HG03469 (cell line): ENCODE measurements around the gene BIVM.

ENCODE experiments used
- ATAC-seq: cut with Tn5 transposase; IDR thresholded peaks from one replicate; pipeline ENCODE4 v1.9.1; 2021; ENCODE audit warnings: mild to moderate bottlenecking, moderate library complexity, moderate number of reproducible peaks; ENCODE audit not compliant: unreplicated experiment

BIVM gene

GRCh38 chr13:102781591-102781990, 17.3 kb upstream of the BIVM start:
- ATAC-seq: no peak

GRCh38 chr13:102784483-102784882, 14.4 kb upstream of the BIVM start:
- no peak for ATAC-seq

DNA sequence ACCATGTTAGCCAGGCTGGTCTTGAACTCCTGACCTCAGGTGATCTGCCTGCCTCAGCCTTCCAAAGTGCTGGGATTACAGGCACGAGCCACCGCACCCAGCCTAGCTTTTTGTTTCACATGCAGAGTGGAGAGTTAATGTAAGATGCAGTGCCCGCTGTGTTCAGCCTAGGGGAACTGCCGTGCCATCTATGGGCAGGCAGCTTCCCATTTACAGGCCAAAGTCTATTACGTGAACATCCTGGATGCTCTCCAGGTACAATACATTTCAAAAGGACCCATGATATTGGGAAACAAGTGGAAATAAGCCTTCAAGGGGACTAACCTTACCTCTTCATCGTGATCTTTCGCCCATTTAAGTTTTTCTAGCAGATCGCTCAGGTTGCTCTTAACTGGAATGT, 10.2 kb upstream of the BIVM start:
- no peak for ATAC-seq

- ATAC-seq: no peak
Observed at GRCh38 chr13:102792396-102792795, 6.5 kb upstream of the BIVM start.

DNA sequence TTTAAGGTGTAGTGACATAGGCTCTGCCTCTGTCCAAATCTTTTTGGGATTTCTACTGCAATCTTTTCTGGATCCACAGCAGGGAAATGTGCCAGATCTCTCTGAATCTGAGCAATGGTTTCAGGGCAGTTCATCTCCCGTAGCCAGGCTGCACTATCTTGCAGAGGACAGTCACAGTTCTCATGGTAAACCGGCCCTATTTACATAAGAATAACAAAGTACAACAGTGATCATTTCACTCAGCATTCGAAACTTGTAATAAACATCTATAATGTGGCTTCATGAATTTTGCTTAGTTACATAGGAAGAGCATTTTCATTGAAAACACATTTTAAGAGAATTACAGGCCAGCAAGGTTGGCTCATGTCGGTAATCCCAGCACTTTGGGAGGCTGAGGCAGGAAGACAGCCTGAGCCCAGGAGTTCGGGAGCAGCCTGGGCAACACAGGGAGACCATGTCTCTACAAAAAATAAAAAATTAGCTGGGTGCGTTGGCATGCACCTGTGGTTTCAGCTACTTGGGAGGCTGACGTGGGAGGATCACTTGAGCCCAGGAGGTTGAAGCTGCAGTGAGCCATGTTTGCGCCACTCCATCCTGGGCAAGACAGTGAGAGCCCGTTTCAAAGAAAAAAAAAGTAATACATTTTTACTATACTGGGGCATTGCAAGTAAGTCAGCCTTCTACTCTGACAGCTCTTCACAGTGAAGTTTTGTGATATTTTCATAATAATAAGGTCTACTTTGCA, 5.1 kb upstream of the BIVM start:
- ATAC-seq: no peak

DNA sequence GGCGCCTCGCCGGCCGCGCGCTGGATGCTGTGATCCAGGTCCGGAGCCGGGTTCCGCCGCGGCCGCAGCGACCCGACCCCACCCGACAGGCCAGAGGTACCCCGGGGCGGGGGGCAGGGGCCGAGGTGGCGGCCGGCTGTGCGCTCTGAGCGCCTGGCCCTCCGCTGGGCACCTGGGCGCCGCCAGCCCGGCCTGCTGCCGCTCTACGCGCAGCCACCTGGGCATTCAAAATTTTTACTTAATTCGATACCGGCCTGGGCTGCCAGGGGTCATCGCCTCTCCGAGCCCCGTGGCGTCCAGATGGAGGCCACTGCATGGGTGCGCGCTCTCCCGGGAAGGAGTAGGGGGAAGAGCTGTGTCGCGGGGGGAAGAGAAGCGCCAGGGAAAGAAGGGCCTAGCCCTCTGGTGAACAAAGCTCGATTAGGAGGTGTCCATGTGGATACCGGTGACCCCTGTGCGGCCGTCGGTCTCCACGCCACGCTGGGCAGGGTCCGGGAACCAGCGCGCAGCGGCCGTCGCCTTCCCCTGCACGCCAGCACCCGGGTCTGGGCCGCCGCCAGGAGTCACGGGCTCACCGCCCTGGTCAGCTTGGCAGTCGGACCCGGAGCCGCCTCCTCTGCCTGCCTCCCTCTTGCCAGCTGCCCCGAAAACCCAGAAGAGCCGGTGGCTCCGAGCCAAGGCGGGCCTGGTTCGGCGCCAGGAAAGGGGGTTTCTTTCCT, 666 bp downstream of the BIVM start:
- ATAC-seq: no peak

DNA sequence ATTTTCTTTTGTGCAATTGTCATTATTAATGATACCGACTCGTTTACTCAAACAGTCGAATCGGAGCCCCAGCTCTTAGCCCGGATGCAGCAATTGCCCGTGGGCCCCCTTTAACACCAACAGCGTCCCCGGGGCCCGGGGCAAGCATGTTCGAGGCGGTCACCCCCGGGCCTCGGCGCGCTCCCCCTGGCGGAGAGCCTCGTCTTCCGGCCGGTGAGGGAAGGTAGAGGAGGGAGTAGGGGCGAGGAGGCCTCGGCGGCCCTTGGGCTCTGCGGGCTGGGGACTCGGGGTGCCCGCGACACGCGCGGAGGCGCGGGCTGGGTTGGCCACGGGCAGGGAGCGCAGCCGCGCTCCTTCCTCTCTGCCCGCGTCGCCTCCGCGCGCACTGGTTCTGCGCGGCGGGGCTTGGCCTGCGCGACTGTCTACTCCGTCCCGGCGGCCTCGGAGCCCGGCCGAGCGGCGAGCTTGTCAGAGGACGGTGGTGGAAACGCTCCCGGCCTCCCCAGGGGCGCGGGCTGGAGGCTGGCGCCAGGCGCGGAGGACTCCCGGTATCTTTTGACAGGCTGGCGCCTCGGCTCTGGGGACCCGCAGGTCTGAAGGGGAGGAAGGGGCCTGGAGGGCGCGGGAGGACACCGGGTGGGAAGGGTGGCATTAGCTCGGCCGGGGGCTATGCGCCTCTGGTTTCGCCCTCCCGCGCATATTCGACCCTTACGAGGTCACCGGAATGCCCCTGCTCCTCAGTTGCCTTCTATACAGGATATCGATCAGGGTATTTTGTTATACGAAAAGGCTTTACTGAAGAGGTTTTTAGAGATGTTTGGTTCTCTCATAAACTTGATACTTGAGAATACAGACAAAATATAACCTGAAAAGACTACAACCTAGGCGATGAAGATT, 1.5 kb downstream of the BIVM start:
- ATAC-seq: peak; percentile 64

DNA sequence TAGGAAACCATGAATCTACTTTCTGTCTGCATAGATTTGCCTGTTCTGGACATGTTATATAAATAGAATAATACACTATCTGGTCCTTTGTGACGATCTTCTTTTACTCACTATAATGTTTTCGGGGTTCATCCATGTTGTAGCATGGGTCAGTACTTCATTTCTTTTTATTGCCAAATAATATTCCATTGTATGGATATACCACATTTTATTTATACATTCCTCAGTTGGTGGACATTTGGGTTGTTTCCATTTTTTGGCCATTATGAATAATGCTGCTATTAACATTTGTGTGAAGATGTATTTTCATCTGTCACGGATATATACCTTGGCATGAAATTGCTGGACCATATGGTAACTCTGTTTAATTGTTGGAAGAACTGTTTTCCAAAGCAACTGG, 6.8 kb downstream of the BIVM start:
- no peak for ATAC-seq

DNA sequence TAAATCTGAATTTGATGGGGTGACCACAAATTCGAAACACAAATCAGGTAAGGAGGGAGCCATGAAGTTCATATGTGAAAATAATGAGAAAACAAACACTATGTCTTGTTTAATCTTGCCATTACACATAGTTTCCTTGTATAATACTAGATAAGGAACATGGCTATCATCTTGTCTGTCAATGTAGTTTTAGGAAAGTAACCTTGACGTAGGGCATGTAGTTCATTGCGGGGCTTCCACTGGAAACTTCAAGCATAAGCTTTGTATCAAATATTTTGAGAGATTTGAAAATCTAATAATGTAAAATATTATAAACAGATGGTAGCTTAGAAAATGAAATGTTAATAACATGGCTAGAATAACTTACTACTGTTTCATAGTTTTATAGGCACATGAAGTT, 8.8 kb downstream of the BIVM start:
- no peak for ATAC-seq

GRCh38 chr13:102812611-102813287, 13.8 kb downstream of the BIVM start:
- ATAC-seq: no peak

DNA sequence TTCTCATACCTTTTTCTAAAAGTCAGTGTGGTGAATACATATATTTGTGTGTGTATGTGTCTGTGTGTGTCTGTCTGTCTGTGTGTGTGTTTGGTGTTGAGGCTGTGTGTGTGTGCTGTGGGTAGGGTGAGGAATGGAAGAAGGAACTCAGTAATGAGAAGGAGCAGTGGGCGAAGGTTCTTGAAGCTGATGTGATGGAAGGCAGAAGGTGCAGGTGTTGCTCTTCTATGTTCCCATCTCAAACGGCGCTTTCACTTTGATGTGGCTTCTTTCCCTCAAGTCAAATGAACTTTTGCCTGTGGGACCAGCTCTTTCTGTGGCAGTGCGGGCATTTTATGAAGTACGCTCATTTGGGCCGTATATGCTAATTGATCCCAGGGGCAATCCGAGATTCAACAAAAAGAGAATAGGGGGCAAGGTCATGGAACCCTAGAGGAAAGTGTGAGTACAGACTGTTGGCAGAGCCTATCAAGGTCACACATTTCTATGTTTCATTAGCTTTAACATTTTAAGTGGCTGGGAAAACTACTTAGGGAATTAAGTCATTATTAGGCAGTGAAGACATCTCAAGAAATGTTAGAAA, 15.2 kb downstream of the BIVM start:
- no peak for ATAC-seq

GRCh38 chr13:102814793-102815192, 15.9 kb downstream of the BIVM start:
- ATAC-seq: no peak

DNA sequence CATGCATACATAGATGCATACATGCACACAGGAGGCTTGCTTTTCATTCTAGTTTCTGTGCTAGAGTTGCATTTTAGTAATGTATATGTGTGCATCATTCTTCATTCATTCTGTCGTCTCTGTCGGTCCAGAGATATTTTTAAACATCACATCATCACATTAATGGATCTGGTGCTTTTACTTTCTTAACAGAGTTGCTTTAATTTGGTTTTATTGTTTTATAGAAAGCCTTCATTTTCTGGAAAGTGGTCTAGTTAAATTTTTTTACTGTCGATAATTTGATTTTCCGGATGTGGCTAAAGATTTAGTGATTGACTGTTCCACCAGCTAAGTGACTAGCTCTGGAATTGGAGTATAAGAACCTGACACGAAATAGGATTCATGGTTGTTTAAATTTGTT, 16.9 kb downstream of the BIVM start:
- ATAC-seq: no peak

DNA sequence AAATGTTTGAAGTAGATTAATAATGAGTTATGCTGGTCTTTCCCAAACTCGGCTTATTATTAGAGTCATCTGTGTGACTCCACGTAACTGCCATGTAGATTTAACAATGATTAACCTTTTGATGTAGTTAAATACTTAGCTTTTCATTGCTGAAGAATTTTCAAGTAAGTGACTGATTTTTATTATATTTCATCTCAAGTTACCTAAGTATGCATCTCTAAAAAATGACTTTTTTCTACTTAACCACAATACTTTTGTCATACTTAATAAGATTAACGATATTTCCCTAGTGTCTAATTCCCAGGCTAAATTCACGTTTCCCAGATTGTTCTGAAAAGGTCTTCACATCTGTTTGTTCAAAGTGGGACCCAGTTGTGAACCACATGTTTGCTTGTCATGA, 17.8 kb downstream of the BIVM start:
- no peak for ATAC-seq

DNA sequence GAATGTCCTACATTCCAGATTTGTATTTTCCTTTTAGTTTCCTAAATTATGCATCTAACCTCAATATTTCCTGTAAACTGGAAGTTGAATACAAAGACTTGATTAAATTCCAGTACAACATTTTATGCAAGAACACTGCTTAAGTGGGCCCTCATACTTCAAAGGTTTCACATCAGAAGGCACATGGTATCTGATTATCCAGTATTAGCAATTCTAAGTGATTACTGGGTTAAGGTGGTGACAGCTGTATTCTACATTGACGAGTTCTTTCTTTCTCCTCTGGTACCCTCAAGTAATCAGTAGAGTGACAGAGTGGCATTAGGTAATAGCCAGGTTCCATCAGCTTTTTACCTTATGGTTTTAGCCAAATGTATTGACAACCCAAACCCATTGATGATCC, 18.3 kb downstream of the BIVM start:
- no peak for ATAC-seq

DNA sequence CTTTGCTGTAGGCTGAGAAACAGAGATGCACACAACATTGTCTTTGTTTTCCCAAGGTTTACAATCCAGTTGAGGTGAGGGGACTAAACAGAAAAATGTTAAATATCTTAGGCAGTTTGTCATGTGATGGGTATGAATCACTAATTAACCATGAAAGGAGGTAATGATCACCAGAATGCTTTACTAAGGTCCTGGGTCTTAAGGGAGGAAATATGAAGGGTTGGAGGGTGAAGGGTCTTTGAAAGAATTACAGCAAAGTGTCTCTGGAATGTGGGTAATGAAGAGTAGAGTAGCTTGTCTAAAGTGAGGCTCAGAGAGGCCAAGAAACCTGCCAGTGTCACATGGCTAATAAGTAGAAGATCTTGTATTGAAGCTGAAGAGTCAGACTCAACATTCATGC, 19.0 kb downstream of the BIVM start:
- ATAC-seq: no peak

GRCh38 chr13:102825400-102825799, 26.5 kb downstream of the BIVM start:
- no peak for ATAC-seq

- no peak for ATAC-seq
Observed at GRCh38 chr13:102825921-102826706, 27.2 kb downstream of the BIVM start.

GRCh38 chr13:102830646-102831045, 31.7 kb downstream of the BIVM start:
- ATAC-seq: no peak

- no peak for ATAC-seq
Observed at GRCh38 chr13:102836471-102836870, 37.6 kb downstream of the BIVM start.
